H1 (cell line): Measurements from ENCODE around the gene SAP30L. TPM values are rescaled to one million over a fixed set of nuclear protein-coding genes. Genes with fewer than 3 reads are reported as not detected.

ENCODE experiments used
- CBX5 ChIP-seq: fragments of 300-800, 300-1000 bp; sonication (generic); IDR thresholded peaks from 2 replicates; pipeline ENCODE4 v1.7.1; 2016; ENCODE audit warnings: antibody characterized with exemption, low read length, low read depth
- EP300 ChIP-seq, 2 experiments: IDR thresholded peaks; 1 replicate in 1 of 2; 2 replicates in 1 of 2; pipeline ENCODE4 v1.6.1; 2011 to 2012; ENCODE audit warnings: low read depth in 2 of 2, low read length in 2 of 2, mild to moderate bottlenecking in 2 of 2, borderline replicate concordance in 1 of 2, inconsistent platforms in 1 of 2, moderate library complexity in 1 of 2
- EZH2 ChIP-seq: fragments of 200-600 bp; sonication (generic); IDR thresholded peaks from 2 replicates; pipeline ENCODE4 v1.7.1; 2012; ENCODE audit warnings: low read depth, mild to moderate bottlenecking, moderate library complexity, low read length, inconsistent platforms; ENCODE audit not compliant: severe bottlenecking
- POLR2AphosphoS5 ChIP-seq: IDR thresholded peaks from 2 replicates; pipeline ENCODE4 v1.6.1; 2011; ENCODE audit warnings: low read depth, low read length
- SIRT6 ChIP-seq: IDR thresholded peaks from one replicate; pipeline ENCODE4 v1.7.1; 2012; ENCODE audit warnings: low read length, inconsistent platforms
- TAF7 ChIP-seq: optimal IDR thresholded peaks from 2 replicates; pipeline ENCODE3; 2011; ENCODE audit warnings: low read depth, mild to moderate bottlenecking, inconsistent platforms, low read length, moderate library complexity, borderline replicate concordance
- polyA plus RNA-seq, 7 experiments: library from polyadenylated mRNA; depleted of rRNA in 3 of 7; stranded (reverse) in 5 of 7; unstranded in 2 of 7; fragments of >200 nt in 5 of 7; fragments of 200-250 nt in 2 of 7; gene quantifications; 1 replicate in 5 of 7; 2 replicates in 1 of 7; 4 replicates in 1 of 7; pipeline versions ENCODE4 v1.2.1 to v1.2.3, GENCODE V29; 2011 to 2013; ENCODE audit warnings: missing spikeins in 2 of 7, mixed read lengths in 2 of 7
- total RNA-seq: library from RNA; stranded (reverse); fragmentation: NEBNext Ultra II Directional; extraction: Animal tissue kit (Norgen Biotek cat#: 25700); gene quantifications from 2 replicates; pipeline ENCODE4 v1.2.1, GENCODE V29; 2021
- TF ChIP-seq, protein P1 (sequence below): fragments of 300-600 bp; sonication (generic); IDR thresholded peaks from 2 replicates; pipeline ENCODE4 v1.7.1; 2012; ENCODE audit warnings: low read length, moderate library complexity, mild to moderate bottlenecking, inconsistent platforms; ENCODE audit not compliant: insufficient replicate concordance

Gene SAP30L
- total and polyA plus RNA-seq, 2 of the 8 experiments (the other 6 are each of a cell fraction or from before 2014, with no cell fraction given) = 12.2 to 31.5 TPM

DNA sequence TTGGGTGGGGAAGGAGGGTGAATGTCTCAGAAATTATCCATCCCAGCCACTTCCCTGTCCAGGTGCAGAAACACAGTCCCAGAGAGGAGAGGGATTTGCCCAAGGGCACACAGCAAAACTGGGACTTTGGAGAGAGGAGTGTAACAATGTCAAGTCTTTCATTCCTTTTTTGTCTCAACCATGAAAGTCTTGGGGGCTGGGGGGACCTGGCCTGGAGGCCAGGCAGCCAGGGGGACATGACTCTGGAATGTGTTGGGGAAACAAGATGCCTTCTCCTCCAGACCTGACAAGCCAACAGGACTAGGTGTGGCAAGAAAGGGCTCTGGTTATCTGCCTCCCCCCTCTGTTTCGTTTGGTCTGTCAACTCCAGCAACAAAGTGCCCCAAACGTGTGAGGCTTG is 46.1 kb downstream of the SAP30L start (continued):
- TF ChIP-seq, protein P1, sequence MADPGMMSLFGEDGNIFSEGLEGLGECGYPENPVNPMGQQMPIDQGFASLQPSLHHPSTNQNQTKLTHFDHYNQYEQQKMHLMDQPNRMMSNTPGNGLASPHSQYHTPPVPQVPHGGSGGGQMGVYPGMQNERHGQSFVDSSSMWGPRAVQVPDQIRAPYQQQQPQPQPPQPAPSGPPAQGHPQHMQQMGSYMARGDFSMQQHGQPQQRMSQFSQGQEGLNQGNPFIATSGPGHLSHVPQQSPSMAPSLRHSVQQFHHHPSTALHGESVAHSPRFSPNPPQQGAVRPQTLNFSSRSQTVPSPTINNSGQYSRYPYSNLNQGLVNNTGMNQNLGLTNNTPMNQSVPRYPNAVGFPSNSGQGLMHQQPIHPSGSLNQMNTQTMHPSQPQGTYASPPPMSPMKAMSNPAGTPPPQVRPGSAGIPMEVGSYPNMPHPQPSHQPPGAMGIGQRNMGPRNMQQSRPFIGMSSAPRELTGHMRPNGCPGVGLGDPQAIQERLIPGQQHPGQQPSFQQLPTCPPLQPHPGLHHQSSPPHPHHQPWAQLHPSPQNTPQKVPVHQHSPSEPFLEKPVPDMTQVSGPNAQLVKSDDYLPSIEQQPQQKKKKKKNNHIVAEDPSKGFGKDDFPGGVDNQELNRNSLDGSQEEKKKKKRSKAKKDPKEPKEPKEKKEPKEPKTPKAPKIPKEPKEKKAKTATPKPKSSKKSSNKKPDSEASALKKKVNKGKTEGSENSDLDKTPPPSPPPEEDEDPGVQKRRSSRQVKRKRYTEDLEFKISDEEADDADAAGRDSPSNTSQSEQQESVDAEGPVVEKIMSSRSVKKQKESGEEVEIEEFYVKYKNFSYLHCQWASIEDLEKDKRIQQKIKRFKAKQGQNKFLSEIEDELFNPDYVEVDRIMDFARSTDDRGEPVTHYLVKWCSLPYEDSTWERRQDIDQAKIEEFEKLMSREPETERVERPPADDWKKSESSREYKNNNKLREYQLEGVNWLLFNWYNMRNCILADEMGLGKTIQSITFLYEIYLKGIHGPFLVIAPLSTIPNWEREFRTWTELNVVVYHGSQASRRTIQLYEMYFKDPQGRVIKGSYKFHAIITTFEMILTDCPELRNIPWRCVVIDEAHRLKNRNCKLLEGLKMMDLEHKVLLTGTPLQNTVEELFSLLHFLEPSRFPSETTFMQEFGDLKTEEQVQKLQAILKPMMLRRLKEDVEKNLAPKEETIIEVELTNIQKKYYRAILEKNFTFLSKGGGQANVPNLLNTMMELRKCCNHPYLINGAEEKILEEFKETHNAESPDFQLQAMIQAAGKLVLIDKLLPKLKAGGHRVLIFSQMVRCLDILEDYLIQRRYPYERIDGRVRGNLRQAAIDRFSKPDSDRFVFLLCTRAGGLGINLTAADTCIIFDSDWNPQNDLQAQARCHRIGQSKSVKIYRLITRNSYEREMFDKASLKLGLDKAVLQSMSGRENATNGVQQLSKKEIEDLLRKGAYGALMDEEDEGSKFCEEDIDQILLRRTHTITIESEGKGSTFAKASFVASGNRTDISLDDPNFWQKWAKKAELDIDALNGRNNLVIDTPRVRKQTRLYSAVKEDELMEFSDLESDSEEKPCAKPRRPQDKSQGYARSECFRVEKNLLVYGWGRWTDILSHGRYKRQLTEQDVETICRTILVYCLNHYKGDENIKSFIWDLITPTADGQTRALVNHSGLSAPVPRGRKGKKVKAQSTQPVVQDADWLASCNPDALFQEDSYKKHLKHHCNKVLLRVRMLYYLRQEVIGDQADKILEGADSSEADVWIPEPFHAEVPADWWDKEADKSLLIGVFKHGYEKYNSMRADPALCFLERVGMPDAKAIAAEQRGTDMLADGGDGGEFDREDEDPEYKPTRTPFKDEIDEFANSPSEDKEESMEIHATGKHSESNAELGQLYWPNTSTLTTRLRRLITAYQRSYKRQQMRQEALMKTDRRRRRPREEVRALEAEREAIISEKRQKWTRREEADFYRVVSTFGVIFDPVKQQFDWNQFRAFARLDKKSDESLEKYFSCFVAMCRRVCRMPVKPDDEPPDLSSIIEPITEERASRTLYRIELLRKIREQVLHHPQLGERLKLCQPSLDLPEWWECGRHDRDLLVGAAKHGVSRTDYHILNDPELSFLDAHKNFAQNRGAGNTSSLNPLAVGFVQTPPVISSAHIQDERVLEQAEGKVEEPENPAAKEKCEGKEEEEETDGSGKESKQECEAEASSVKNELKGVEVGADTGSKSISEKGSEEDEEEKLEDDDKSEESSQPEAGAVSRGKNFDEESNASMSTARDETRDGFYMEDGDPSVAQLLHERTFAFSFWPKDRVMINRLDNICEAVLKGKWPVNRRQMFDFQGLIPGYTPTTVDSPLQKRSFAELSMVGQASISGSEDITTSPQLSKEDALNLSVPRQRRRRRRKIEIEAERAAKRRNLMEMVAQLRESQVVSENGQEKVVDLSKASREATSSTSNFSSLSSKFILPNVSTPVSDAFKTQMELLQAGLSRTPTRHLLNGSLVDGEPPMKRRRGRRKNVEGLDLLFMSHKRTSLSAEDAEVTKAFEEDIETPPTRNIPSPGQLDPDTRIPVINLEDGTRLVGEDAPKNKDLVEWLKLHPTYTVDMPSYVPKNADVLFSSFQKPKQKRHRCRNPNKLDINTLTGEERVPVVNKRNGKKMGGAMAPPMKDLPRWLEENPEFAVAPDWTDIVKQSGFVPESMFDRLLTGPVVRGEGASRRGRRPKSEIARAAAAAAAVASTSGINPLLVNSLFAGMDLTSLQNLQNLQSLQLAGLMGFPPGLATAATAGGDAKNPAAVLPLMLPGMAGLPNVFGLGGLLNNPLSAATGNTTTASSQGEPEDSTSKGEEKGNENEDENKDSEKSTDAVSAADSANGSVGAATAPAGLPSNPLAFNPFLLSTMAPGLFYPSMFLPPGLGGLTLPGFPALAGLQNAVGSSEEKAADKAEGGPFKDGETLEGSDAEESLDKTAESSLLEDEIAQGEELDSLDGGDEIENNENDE = no peak
- TF ChIP-seq TAF7 (no peak), POLR2AphosphoS5 (no peak), EP300 (IDR thresholded peaks at IDR 0.05; ENCODE audit: borderline replicate concordance in 1 of 2, low read depth in 2 of 2, low read length in 2 of 2) (no peak), CBX5 (no peak), SIRT6 (no peak), EZH2 (no peak)
